NCI-H82 treated with DMSO at 0.1 percent for 48 hours (cell line): ENCODE data around the gene SYCE3.

Experiments used
- DNase-seq: peaks from one replicate; lab custom pipeline; 2025; ENCODE audit not compliant: unreplicated experiment; lab: John Stamatoyannopoulos, UW

The SYCE3 gene

DNA sequence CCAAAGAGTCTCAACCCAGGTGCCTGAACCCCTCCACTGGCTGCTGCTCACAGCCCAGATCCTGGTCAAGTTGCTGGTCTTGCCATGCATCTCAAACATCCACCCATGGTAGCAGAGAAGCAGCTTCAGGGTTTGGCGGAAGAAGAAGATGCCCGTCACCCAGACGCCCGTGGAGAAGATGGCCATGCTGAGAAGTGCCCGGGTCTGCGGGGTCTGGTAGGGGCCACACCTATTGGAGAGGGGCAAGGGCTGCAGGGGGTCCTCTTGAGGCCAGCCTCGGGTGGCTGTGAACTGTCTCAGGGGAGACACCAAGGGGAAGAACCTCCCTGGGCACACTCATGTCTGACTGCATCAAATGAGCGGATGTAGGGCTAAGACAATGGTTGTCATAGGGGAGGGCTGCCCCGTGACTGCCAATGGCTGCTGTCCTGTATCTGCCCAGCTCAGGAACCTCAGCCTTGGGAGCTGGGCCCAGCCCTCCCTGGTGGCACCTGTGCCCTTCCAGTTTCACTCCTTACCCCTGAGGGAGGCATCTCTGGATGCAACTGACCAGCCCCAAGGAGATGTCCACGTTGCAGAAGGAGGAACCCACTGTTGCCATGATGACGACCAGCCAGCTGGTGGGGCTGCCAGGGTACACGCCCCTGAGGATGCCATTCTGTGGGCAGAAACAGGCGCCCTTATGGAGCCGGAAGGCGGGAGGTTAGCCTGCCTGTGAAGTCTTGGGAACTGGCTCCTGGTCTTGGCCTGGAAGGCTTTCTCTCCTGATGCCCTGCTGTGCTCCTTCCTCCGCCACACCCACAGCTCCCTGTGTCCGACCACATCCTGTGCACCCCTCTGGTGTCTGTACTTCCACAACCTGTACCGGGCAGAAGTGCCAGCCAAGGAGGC, 14.3 kb upstream of the SYCE3 start:
- no peak for DNase-seq

DNA sequence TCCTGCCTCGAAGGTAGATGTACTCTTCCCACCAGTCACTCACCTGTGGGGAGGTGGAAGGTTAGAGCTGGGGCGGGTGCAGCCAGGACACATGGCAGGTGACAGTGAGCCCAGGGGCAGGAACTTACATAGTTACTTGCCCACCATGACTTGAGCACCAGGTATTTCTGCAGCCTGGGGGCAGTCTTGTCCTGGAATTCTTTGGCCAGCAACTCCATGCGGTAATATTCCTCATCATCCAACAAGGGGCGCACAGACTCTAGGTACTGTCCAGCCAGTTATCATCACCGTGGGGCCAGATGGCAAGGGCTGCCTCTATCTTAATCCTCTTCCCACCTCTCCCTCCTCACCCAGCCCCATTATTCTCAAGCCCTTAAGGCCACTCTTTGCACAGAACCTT, 13.4 kb upstream of the SYCE3 start:
- peak; percentile 84 for DNase-seq

- DNase-seq, result no peak
Observed at GRCh38 chr22:50575426-50575941, 12.8 kb upstream of the SYCE3 start.

- DNase-seq, result no peak
Observed at GRCh38 chr22:50574383-50574755, 11.7 kb upstream of the SYCE3 start.

DNA sequence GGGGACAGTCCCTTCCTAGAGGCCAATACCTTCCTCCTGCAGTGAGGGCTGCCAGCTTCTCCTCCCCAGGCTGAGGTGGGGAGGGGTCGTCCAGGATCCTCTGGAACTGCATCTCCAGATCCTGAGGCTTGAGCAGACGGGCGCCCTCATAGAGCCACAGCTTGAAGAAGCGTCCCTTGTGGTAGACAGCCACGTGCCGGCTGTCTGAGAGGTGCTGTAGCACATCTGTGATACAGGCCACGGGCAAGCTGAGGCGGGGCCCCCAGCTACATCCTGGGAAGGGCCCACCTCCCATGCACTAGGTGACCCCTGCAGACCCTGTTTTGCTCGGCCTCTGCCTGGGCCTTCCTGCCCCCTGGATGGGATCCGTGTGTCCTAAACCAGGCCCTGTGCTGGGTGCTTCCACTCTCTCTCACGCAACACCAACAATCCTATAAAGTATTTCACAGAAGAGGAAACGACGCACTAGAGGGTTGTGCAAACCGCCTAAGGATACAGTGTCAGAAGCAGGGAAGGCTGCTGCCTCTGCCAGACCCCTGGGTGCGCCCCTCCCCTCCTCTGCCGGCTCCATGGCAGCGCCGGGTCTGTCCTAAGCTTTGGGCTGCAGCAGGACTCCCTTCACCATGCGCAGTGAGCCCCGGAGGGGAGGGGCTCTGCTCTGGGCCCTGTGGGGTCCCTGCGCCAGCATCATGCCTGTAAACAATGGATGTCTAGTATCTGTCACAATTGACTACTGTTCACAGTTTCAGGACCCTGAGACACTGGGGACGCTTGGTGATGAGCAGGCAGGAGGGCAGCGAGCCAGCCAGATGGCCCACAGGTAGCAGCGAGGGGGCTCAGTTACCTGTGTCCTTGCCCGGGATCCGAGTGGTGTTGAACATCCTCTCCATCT, 11.0 kb upstream of the SYCE3 start:
- DNase-seq, result no peak

GRCh38 chr22:50572965-50573364, 10.2 kb upstream of the SYCE3 start:
- DNase-seq, result no peak

DNA sequence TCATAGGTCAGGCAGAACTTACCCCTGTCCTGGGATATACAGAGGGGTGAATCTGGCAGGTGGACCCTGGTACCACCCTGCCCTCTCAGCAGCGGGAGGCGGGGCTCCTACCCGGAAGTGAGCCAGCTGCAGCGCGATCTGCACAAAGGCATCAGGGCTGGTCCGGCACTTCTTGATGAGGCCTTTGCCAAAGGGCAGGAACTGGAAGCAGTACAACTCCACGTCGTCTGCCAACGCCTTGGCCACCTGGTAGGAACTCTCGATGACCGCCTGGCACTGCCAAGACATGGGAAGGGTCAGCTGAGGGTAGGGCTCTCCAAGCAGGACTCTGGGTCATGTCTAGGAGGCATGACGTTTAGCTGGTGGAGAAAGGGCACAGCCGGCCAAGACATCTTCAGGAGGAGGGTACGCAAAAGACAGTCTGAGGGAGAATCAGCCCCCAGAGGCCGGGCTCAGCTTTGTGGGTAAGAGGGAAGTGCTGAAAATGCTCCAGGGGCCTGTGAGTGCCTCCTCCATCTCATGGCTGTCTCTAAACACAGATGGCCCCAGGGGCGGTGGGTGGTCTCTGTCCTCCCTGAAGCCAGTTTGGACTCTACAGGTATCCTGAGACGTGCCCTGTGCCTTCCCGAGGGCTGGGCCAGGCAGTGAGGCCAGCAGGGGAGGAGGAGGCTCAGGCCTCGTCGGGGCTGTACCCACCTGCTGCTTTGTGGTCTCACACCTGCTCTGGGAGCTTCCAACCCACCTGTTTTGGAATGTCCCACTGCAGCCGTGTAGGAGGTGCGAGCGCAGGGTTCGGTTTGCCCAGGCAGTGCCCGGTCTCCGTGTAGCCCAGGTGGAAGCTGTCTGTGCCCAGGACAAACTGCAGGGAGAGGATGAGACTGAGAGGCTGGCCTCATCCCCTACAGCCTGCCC, 8.8 kb upstream of the SYCE3 start:
- no peak for DNase-seq

DNA sequence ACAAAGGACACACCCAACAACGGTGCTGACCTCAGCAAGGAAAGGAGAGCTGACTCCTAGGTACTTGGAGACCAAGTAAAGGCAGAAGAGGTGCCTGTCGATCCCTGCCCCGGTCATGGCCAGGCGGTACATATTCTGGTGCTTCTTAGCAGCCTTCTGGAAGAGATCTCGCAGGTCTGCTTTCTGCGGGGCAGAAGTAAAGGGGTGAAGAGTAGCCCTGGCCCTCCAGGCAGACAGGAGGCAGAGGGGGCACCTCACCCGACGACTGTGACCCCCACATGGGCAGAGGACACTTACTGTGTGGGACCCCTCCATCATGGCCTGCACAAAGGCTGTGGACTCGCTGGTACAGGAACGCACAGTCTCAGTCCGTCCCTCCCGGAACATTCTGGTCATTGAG, 8.1 kb upstream of the SYCE3 start:
- DNase-seq, result no peak

GRCh38 chr22:50569896-50570535, 7.3 kb upstream of the SYCE3 start:
- no peak for DNase-seq

DNA sequence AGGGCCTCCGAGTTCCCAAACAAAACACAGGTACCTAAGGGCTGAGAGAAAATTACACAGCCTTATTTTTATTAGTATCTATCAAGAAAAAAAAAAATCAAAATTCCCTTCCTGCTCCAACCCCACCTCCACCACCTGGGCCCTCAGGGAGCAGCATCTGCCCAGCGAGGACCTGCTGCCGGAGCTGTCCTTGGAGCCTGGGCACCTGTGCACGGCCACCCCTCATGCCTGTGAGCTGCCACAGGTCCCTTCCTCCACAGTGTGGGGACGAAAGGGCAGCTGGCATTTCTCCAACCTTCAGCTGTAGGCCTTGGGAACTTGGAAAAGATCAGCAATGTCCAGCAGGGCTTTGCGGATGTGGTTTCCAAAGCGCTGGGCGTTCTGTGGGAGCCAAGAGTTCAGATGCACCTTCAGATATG, 6.3 kb upstream of the SYCE3 start:
- DNase-seq, result no peak

- no peak for DNase-seq
Observed at GRCh38 chr22:50568626-50569025, 5.9 kb upstream of the SYCE3 start.

GRCh38 chr22:50567721-50568252, 5.1 kb upstream of the SYCE3 start:
- peak; percentile 54 for DNase-seq

- DNase-seq, result no peak
Observed at GRCh38 chr22:50564289-50564688, 1.6 kb upstream of the SYCE3 start.

DNA sequence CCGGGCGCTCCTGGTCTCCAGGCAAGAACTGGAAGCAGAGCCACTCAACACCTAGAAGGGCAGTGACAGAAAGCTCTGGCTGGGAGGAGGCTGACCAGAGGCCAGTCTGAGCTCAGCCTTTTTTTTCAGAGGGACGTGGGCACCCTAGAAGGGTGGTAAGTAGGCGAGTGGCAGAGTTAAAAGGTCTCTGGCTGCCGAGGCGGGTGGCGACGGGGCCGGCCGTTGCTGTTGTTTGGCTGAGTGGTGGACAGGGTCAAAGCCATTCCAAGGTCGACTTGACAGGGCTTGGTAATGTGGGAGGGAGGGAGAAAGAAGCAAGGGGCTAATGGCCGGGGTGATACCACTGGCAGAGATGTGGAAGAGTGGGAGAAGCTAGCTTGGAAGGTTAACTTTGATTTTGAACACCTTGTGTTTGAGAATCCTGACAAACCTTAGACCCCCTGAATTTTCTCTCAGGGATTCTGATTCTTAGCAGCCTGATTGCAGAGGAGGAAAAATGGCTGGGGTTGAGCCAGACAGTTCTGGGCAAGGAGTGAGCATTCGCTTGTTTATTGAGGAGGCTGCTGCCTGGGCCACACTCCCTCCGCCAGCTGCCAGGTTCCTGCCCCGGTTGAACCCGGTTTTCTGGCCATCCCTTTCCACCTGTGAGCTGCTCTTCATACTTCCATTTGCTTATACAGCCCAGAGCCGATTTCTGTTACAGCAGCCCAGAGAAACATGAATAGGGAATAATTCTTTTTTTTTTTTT, 868 bp upstream of the SYCE3 start:
- DNase-seq, result no peak

DNA sequence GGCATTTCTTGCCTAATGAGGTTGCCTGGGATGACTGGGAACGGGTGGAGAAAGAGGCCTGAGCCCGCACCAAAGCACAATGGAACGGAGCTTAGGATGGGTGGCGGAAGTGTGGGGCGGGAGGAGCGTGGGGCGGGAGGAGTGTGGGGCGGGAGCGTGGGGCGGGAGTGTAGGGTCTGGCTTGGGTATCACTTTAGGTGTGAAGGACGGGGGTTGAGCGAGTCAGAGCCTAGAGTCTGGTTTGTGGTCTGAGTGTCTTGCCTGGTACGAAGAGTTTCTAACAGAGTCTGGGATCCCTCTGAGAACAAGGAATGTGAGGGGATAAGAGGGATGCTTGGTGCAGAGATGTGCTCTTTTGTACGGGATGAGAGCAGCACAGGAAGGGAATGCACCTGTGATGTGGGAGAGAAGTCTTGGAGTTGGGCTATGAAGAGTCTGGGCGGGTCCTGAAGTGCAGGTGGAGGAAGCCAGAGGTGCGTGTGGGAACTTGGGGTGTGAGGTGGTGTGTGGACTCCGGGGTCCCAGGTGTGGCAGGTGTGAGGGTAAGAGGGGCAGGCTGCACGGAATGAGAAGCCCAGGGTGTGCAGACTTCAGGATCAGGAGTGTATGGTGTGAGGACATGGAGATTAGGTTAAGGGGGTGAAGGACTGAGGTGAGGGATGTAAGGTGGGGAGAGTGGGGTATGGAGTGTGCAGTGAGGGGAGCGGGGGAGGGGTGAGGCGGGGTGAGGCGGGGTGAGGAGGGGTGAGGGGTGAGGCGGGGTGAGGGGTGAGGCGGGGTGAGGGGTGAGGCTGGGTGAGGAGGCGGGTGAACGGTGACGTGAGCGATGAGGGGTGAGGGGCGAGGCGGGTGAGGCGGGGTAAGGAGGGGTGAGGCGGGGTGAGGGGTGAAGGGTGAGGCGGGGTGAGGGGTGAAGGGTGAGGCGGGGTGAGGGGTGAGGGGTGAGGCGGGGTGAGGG, 1.0 kb downstream of the SYCE3 start:
- no peak for DNase-seq

DNA sequence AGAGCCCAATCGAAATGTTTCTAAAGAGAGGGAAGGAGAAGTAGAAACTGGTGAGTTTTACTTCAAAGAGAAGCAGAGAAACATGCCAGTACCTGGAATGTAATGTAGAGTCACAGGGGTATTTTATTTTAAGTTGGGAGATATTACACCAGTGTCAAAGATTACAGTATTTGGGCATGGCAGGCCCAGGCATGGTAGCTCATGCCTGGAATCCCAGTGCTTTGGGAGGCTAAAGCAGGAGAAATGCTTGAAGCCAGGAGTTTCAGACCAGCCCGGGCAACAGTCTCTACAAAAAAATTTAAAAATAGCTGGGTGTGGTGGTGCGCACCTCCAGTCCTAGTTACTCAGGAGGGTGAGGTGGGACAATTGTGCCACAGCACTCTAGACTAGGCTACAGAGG, 2.7 kb downstream of the SYCE3 start:
- DNase-seq, result no peak

- no peak for DNase-seq
Observed at GRCh38 chr22:50556703-50557102, 6.0 kb downstream of the SYCE3 start.

- DNase-seq, result no peak
Observed at GRCh38 chr22:50553310-50553709, 9.4 kb downstream of the SYCE3 start.
